ENCODE data around the gene MYOD1. TPM values are rescaled to one million over a fixed set of nuclear protein-coding genes. Genes with fewer than 3 reads are reported as not detected.

Gene MYOD1
- total RNA-seq, 1 experiment from 2014 or later: not detected

- intact Hi-C loops (cut with micrococcal nuclease; ENCODE audit: unreplicated experiment): no loop called here
- no peaks in the 10 kb centered on the region for H3K9me2 ChIP-seq (ENCODE audit: insufficient read depth)
- POLR2A ChIA-PET (ENCODE audit: unreplicated experiment): no interaction called here
Observed at GRCh38 chr11:17770917-17771316, 51.5 kb downstream of the MYOD1 start.

DNA sequence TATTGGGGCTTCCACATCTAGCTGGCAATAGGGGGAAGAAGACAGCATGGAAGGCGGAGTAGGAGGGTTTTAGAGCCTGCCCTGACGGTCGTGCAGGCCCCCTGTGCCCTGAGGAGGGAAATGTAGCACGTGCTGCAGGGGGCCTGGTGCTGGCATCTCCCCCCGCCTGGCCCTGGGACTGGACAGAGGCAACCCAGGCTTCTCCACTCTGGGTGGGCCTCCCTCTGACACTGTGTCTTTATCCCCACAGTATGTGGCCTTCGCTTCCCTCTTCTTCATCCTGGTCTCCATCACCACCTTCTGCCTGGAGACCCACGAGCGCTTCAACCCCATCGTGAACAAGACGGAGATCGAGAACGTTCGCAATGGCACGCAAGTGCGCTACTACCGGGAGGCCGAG is 52.0 kb downstream of the MYOD1 start:
- Histone ChIP-seq H3K27me3 (ENCODE audit: insufficient read depth, low read depth) (peaks cover 25% of the 10 kb centered on the region; the same call in 1 of the 2 replicates), H4K20me1 (ENCODE audit: insufficient read depth) (no peaks in the 10 kb centered on the region), H2AFZ (no peak overlapping the region), H3K4me2 (no peak overlapping the region), H3F3A (ENCODE audit: insufficient read depth, low read depth) (no peaks in the 10 kb centered on the region), H3K4me1 (replicated peaks; ENCODE audit: insufficient read depth) (no peaks in the 10 kb centered on the region), H3K9me2 (ENCODE audit: insufficient read depth) (no peaks in the 10 kb centered on the region), H3K9me3 (ENCODE audit: insufficient read depth, low read depth) (no peaks in the 10 kb centered on the region), H3K36me3 (ENCODE audit: low read depth) (no peaks in the 10 kb centered on the region), H3K4me3 (no peak overlapping the region), H3K79me2 (ENCODE audit: low read depth) (no peaks in the 10 kb centered on the region), H3K27ac (no peak overlapping the region)
- no TSS peak for BruUV-seq (replicated peaks)
- intact Hi-C loops (cut with micrococcal nuclease; ENCODE audit: unreplicated experiment): no loop called here
- no peak for TF ChIP-seq EZH2 (IDR thresholded peaks at IDR 0.05; ENCODE audit: low read depth)
- no peak for TF ChIP-seq CTCF (conservative IDR thresholded peaks at IDR 0.05)
- POLR2A ChIA-PET (ENCODE audit: unreplicated experiment): no interaction called here
- CTCF ChIA-PET: no interaction called here
- DNase-seq: no peak

More at GRCh38 chr11:17770917-17771316, 51.5 kb downstream of the MYOD1 start:
- peaks cover 25% of the 10 kb centered on the region; the same call in 1 of the 2 replicates for H3K27me3 ChIP-seq (ENCODE audit: insufficient read depth, low read depth)
- H3K4me1 ChIP-seq (replicated peaks; ENCODE audit: insufficient read depth): no peaks in the 10 kb centered on the region
- CTCF ChIA-PET: no interaction called here
- no peaks in the 10 kb centered on the region for H3K36me3 ChIP-seq (ENCODE audit: low read depth)
- H3K9me3 ChIP-seq (ENCODE audit: insufficient read depth, low read depth): no peaks in the 10 kb centered on the region
- no peak for TF ChIP-seq CTCF (conservative IDR thresholded peaks at IDR 0.05)
- TF ChIP-seq EZH2 (IDR thresholded peaks at IDR 0.05; ENCODE audit: low read depth): no peak
- no peak overlapping the region for H3K27ac ChIP-seq
- H2AFZ ChIP-seq: no peak overlapping the region
- DNase-seq: no peak
- H4K20me1 ChIP-seq (ENCODE audit: insufficient read depth): no peaks in the 10 kb centered on the region
- H3F3A ChIP-seq (ENCODE audit: insufficient read depth, low read depth): no peaks in the 10 kb centered on the region
- no peak overlapping the region for H3K4me3 ChIP-seq
- no peak overlapping the region for H3K4me2 ChIP-seq
- no peaks in the 10 kb centered on the region for H3K79me2 ChIP-seq (ENCODE audit: low read depth)
- BruUV-seq (replicated peaks): no TSS peak

Other genes with a start within 250 kb of the MYOD1 start
- not detected in 2 replicates for gene ABCC8, start 242.7 kb upstream of the MYOD1 start, total RNA-seq (2021)
- gene USH1C, start 175.2 kb upstream of the MYOD1 start, total RNA-seq (2021): not detected in 2 replicates
- gene OTOG, start 172.3 kb upstream of the MYOD1 start, total RNA-seq (2021): not detected in 2 replicates
- not detected in 2 replicates for gene KCNC1, start 15.2 kb downstream of the MYOD1 start, total RNA-seq (2021)